NCI-H1930 (cell line): ENCODE measurements around the gene LIPC.

Experiments
- DNase-seq, 2 experiments: peaks; one replicate each; lab custom pipeline; 2025; lab: John Stamatoyannopoulos, UW

LIPC gene

GRCh38 chr15:58458076-58458475 lies 26.3 kb downstream of the LIPC start:
- DNase-seq: no peak

- no peak for DNase-seq
Observed at GRCh38 chr15:58459045-58459444, 27.3 kb downstream of the LIPC start.

- DNase-seq: no peak
Observed at GRCh38 chr15:58459560-58459959, 27.8 kb downstream of the LIPC start.

GRCh38 chr15:58460116-58460790 lies 28.5 kb downstream of the LIPC start:
- DNase-seq: no peak

GRCh38 chr15:58460872-58461271 lies 29.1 kb downstream of the LIPC start:
- DNase-seq: no peak

- no peak for DNase-seq
Observed at GRCh38 chr15:58462547-58462946, 30.8 kb downstream of the LIPC start.

- DNase-seq: no peak
Observed at GRCh38 chr15:58462973-58463663, 31.3 kb downstream of the LIPC start.

GRCh38 chr15:58463815-58464650 lies 32.2 kb downstream of the LIPC start:
- DNase-seq: no peak

GRCh38 chr15:58465070-58465469 lies 33.3 kb downstream of the LIPC start:
- DNase-seq: no peak

GRCh38 chr15:58465866-58466517 lies 34.2 kb downstream of the LIPC start:
- no peak for DNase-seq

GRCh38 chr15:58466566-58466965 lies 34.8 kb downstream of the LIPC start:
- no peak for DNase-seq

- DNase-seq: no peak
Observed at GRCh38 chr15:58467121-58467721, 35.4 kb downstream of the LIPC start.

- DNase-seq: no peak
Observed at GRCh38 chr15:58467722-58468423, 36.1 kb downstream of the LIPC start.

- no peak for DNase-seq
Observed at GRCh38 chr15:58469432-58470353, 37.9 kb downstream of the LIPC start.

- DNase-seq: no peak
Observed at GRCh38 chr15:58471348-58471747, 39.6 kb downstream of the LIPC start.

GRCh38 chr15:58472221-58472620 lies 40.4 kb downstream of the LIPC start:
- DNase-seq: no peak

GRCh38 chr15:58472821-58473581 lies 41.2 kb downstream of the LIPC start:
- no peak for DNase-seq

GRCh38 chr15:58473724-58474123 lies 41.9 kb downstream of the LIPC start:
- DNase-seq: no peak

GRCh38 chr15:58474741-58475323 lies 43.0 kb downstream of the LIPC start:
- no peak for DNase-seq
